NOMO-1 treated with dmso at 0.1 percent for 144 hours (cell line): ENCODE data around the gene ZNF808.
A peak's percentile ranks its signal among the peaks of the same experiment; 100 is the strongest.
"Not testable (repeated sequence)": the region's sequence is repeated elsewhere in the genome, so short reads cannot be mapped to it uniquely, and the experiment has no call there.

Experiments
- DNase-seq: peaks from one replicate; lab custom pipeline; 2025; ENCODE audit not compliant: unreplicated experiment; lab: John Stamatoyannopoulos, UW

The ZNF808 gene

DNA sequence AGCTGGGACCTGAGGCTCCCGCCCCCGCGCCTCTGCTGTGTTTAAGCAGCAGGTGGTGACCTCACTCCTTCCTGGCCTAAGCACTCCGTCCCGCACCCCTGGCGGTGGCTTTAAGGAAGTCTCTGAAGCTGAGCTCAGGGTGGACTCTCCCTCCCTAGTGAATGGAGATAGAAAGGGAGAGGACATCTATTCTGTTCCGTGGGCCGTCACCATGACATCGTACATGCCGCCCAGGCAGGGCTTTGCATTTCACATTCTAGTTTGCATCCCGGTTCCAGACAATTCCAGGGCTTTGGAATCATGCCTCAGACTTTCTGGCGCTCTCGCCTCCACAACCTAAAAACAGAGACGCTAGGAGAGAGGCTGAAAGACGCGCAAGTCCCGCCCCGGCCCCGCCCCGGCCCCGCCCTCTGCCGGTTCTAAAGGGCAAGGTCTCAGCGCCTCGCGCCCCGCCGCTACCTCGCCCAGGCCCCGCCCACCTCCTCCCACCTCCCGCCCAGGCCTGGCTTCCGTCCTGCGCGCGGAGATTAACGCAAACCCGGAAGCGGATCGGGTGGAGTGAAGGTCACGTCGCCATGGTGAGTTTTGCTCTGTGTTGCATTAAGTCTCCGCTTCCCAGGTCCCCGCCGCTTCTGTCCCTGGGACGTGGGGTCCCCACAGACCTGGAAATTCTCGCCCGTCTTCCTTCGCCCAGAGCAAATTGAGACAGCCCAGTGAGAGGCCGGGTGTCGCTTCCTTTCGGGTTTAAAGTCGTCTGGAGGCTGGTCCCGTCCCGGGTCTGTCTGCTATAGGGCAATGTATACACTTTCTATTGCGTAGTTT lies at the start of gene ZNF808:
ZNF808 (plus strand) TSS at position 535 of the 822 bp plus-strand sequence. CDS start 15,617 bp downstream, outside the sequence.
- DNase-seq, result peak; percentile 95

DNA sequence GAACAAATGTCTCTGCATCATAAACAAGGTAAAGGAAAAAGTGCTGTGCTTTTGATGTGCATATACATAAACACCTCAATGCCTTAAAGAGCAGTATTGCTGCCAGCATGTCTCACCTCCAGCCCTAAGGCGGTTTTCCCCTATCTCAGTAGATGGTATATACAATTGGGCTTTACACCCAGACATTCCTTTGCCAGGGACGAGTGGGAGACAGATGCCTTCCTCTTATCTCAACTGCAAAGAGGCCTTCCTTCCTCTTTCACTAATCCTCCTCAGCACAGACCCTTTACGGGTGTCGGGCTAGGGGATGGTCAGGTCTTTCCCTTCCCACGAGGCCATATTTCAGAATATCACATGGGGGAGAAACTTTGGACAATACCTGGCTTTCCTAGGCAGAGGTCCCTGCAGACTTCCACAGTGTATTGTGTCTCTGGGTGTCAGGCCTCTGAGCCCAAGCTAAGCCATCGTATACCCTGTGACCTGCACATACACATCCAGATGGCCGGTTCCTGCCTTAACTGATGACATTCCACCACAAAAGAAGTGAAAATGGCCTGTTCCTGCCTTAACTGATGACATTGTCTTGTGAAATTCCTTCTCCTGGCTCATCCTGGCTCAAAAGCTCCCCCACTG lies 43.2 kb upstream of the ZNF808 start:
- not testable (repeated sequence) for DNase-seq

- DNase-seq, result not testable (repeated sequence)
Observed at GRCh38 chr19:52485064-52485463, 42.4 kb upstream of the ZNF808 start.

GRCh38 chr19:52485561-52486240 lies 41.8 kb upstream of the ZNF808 start:
- not testable (repeated sequence) for DNase-seq

DNA sequence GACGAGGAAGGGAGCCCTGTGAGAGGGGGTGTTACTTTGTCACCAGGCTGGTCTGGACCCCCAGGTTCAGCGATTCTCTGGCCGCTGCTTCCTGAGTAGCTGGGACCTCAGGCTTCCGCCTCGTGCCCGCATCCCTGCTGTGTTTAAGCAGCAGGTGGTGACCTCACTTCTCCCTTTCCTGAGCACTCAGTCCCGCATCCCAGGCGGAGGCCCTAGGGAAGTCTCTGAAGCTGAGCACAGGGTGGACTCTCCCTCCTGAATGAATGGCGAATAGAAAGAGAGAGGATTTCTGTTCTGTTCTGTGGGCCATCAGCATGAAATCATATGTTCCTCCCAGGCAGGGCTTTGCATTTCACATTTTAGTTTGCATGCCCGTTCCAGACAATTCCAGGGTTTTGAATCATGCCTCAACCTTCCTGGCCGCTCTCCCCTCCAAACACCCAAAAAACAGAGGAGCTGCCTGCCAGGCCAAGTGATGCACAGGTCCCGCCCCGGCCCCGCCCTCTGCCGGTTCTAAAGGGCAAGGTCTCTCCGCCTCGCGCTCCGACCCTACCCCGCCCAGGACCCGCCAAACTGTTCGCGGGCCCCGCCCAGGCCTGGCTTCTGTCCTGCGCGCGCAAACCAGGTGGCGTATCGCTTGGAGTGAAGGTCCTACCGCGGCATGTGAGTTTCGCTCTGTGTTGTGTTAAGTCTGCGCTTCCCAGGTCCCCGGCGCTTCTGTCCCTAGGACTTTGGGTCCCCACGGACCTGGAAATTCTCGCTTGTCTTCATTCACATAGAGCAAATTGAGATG lies 35.1 kb upstream of the ZNF808 start:
- no peak for DNase-seq

DNA sequence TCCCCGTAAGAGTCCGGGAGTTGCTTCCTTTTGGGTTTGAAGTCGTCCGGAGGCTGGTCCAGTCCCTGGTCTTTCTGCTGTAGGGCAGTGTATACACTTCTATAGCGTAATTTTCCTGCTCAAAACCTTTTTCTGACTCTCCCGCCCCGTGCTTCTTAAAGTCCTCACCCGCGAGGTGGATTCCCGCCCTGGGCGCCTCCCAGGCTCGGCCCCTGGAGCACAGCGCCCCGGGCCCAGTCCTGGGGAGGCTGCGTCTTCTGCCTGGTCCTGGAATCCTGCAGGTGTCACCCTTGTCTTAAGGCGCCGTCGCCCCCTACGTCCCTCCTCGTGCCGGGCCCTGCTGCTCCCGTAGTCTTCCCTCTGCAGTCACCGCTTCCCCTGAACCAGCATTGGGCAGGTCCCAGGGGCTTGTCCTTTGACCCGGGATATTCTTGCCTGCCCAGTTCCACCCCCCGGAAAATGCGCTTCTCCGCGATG lies 34.4 kb upstream of the ZNF808 start:
- DNase-seq, result no peak

- DNase-seq, result no peak
Observed at GRCh38 chr19:52494518-52494917, 33.0 kb upstream of the ZNF808 start.

GRCh38 chr19:52498571-52498970 lies 28.9 kb upstream of the ZNF808 start:
- DNase-seq, result no peak

DNA sequence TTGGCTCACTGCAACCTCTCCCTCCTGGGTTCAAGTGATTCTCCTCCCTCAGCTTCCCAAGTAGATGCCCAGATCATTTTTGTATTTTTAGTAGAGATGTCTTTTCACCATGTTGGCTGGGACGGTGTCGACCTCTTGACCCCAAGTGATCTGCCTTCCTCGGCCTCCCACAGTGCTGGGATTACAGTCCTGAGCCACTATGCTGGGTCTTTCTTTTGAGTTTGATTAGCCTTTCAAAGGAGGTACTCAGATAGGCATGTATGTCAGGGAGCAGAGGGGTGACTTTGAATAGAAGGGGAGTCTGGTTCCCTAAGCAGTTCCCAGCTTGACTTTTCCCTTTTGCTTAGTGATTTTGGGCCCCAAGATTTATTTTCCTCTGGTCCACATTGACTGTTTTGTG lies 27.0 kb upstream of the ZNF808 start:
- not testable (repeated sequence) for DNase-seq

- DNase-seq, result not testable (repeated sequence)
Observed at GRCh38 chr19:52500991-52501390, 26.5 kb upstream of the ZNF808 start.

DNA sequence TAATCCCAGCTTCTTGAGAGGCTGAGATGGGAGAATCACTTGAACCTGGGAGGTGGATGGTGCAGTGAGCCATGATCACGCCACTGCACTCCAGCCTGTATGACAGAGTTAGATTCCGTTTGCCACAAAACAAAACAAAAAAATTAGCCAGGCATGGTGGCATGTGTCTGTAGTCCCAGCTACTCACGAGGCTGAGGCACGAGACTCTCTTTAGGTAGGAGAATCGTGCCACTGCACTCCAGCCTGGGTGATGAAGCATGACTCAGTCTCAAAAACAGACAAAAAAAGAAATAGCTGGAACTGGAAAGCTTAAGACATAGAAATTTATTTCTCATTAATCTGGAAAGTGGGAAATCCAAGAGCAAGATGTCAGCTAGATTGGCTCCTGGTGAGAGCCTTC lies 20.2 kb upstream of the ZNF808 start:
- DNase-seq, result no peak

DNA sequence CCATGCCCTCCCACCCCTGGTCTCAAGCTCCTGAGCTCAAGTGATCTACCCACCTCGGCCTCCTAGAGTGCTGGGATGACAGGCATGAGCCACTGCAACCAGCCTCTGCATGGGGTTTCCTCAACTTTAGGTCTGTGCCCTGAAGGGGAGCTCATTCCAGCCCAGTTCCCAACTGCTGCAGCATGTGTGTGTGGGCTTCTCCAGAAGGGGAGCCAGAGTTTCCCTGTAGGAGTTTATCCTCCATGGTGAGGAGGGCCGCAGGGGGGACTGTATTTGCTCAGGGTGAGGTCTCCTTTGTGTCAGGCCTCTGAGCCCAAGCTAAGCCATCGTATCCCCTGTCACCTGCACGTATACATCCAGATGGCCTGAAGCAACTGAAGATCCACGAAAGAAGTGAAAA lies 11.3 kb upstream of the ZNF808 start:
- DNase-seq, result no peak

DNA sequence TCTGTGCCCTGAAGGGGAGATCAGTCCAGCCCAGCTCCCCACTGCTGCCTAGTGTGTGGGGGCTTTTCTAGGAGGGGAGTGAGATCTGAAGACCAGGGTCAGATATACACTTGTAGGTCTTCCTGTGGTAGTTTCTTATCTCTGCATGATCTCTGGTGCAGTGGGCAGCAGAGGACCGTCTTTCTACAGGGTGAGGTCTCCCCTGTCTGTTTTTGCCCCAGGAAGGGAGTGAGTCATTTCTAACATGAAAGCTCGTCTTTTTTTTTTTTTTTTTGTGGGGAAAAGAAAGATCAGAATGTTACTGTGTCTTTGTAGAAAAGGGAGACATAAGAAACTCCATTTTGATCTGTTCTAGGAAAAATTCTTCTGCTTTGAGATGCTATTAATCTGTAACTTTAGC lies 8.8 kb upstream of the ZNF808 start:
- no peak for DNase-seq

DNA sequence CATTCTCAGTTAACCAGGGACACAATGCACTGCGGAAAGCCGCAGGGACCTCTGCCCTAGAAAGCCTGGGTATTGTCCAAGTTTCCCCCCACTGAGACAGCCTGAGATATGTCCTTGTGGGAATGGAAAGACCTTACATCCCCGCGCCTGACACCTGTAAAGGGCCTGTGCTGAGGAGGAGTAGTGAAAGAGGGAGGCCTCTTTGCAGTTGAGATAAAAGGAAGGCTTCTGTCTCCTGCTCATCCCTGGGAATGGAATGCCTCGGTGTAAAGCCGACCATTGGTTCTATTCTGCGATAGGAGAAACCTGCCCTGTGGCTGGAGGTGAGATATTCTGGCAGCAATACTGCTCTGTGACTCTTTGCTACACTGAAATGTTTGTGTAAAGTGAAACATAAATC lies 8.3 kb upstream of the ZNF808 start:
- not testable (repeated sequence) for DNase-seq

DNA sequence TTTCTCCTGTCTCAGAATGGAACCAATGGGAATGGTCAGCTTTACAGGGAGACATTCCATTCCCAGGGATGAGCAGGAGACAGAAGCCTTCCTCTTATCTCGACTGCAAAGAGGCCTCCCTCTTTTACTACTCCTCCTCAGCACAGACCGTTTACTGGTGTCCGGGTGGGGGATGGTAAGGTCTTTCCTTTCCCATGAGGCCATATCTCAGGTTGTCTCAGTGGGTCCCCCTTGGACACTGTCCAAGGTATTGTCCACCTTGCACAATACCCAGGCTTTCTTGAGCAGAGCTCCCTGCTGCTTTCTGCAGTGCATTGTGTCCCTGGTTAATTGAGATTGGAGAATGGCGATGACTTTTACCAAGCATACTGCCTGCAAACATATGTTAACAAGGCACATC lies 7.5 kb upstream of the ZNF808 start:
- DNase-seq, result no peak

GRCh38 chr19:52522551-52522950 lies 4.9 kb upstream of the ZNF808 start:
- DNase-seq, result no peak

GRCh38 chr19:52524086-52524485 lies 3.4 kb upstream of the ZNF808 start:
- DNase-seq, result no peak

DNA sequence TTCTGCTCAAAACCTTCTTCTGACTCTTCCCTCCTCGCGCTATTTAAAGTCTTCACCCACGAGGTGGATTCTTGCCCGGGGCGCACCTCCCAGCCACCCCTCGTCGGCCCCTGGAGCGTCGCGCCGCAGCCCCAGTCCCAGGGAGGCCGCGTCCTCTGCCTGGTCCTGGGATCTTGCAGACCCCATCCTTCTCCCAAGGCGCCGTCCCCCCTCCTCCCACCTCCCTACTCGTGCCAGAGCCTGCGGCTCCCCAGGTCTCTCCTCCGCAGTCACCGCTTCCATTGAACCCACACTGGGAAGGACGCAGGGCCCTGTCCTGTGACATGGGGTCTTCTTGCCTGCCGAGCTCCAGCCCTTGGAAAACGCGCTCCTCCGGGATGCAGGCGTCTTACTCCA lies 486 bp downstream of the ZNF808 start:
- no peak for DNase-seq

- no peak for DNase-seq
Observed at GRCh38 chr19:52532480-52532879, 5.0 kb downstream of the ZNF808 start.

GRCh38 chr19:52533901-52534300 lies 6.4 kb downstream of the ZNF808 start:
- no peak for DNase-seq

DNA sequence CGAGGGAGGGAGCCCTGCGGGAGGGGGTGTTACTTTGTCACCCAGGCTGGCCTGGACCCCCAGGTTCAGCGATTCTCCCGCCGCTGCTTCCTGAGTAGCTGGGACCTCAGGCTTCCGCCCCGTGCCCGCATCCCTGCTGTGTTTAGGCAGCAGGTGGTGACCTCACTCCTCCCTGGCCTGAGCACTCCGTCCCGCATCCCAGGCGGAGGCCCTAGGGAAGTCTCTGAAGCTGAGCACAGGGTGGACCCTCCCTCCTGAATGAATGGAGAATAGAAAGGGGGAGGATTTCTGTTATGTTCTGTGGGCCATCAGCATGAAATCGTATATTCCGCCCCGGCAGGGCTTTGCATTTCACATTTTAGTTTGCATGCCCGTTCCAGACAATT lies 7.9 kb downstream of the ZNF808 start:
- DNase-seq, result not testable (repeated sequence)
